B cell (primary cell): ENCODE measurements around the gene FAM72D.
"Not testable (repeated sequence)": the region's sequence is repeated elsewhere in the genome, so short reads cannot be mapped to it uniquely, and the experiment has no call there.

Source experiments
- EZH2 ChIP-seq: IDR thresholded peaks from 2 replicates; pipeline ENCODE4 v1.6.1; 2012; ENCODE audit warnings: borderline replicate concordance, low read depth, mild to moderate bottlenecking, moderate library complexity, low read length; ENCODE audit not compliant: insufficient read depth, poor library complexity, severe bottlenecking
- TF ChIP-seq, protein P1 (sequence below): fragments of 200-600 bp; IDR thresholded peaks from one replicate; pipeline ENCODE4 v1.8.0; 2022; ENCODE audit warnings: antibody characterized with exemption, mild to moderate bottlenecking

DNA sequence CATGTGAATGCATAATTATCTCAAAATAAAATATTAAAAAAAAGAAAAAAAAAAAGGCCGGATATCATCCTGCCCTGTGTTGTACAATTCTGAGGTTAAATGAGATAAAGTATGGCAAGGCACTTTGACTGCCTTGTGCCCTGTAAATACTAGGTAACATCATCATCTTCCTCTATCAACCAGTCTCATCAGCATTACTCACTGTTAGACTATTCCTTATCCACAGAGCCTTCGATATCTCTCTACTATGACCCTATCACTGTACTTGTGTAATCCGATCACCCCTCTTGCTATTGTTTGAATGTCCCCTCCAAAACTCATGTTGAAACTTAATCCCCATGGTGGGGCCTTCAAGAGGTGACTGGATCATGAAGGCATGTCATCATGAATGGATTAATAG lies 18.9 kb upstream of the FAM72D start:
- TF ChIP-seq, protein P1, sequence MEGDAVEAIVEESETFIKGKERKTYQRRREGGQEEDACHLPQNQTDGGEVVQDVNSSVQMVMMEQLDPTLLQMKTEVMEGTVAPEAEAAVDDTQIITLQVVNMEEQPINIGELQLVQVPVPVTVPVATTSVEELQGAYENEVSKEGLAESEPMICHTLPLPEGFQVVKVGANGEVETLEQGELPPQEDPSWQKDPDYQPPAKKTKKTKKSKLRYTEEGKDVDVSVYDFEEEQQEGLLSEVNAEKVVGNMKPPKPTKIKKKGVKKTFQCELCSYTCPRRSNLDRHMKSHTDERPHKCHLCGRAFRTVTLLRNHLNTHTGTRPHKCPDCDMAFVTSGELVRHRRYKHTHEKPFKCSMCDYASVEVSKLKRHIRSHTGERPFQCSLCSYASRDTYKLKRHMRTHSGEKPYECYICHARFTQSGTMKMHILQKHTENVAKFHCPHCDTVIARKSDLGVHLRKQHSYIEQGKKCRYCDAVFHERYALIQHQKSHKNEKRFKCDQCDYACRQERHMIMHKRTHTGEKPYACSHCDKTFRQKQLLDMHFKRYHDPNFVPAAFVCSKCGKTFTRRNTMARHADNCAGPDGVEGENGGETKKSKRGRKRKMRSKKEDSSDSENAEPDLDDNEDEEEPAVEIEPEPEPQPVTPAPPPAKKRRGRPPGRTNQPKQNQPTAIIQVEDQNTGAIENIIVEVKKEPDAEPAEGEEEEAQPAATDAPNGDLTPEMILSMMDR: not testable (repeated sequence)
- not testable (repeated sequence) for TF ChIP-seq EZH2
